ENCODE data around the gene SH3GLB1. TPM values are rescaled to one million over a fixed set of nuclear protein-coding genes. Genes with fewer than 3 reads are reported as not detected.

The SH3GLB1 gene
- total and polyA plus RNA-seq, 3 donors from 2014 or later: 58.9 to 242 (median 72.4) TPM

- Histone ChIP-seq H3K4me3 (no peak overlapping the region), H3K36me3 (ENCODE audit: low read depth, missing control alignments) (no peaks in the 10 kb centered on the region), H3K27me3 (no peaks in the 10 kb centered on the region), H3K9me3 (no peaks in the 10 kb centered on the region), H3K27ac (no peak overlapping the region), H3K4me1 (no peaks in the 10 kb centered on the region)
- WGBS, 2 donors: 91 to 92% methylated on average over 1 of the region's 1 CpG
- intact Hi-C loops (cut with DNase I; ENCODE audit: low total_unique reads): no loop called here
- no peak for TF ChIP-seq CTCF (IDR thresholded peaks at IDR 0.05)
- TF ChIP-seq POLR2A (IDR thresholded peaks at IDR 0.05): no peak
- DNase-seq: no peak
Measured at GRCh38 chr1:86750076-86750475, 45.7 kb downstream of the SH3GLB1 start.

GRCh38 chr1:86750530-86750929 lies 46.2 kb downstream of the SH3GLB1 start:
- Histone ChIP-seq H3K9me3 (no peaks in the 10 kb centered on the region), H3K4me1 (no peaks in the 10 kb centered on the region), H3K36me3 (ENCODE audit: low read depth, missing control alignments) (no peaks in the 10 kb centered on the region), H3K4me3 (no peak overlapping the region), H3K27ac (no peak overlapping the region), H3K27me3 (no peaks in the 10 kb centered on the region)
- intact Hi-C loops (cut with DNase I; ENCODE audit: low total_unique reads): no loop called here
- DNase-seq: no peak
- TF ChIP-seq CTCF (IDR thresholded peaks at IDR 0.05) (no peak), POLR2A (IDR thresholded peaks at IDR 0.05) (no peak)
- WGBS, 2 donors: 89 to 94% methylated on average over 5 of the region's 5 CpGs

GRCh38 chr1:86751923-86752322 lies 47.5 kb downstream of the SH3GLB1 start:
- intact Hi-C loops (cut with DNase I; ENCODE audit: low total_unique reads): no loop called here
- Histone ChIP-seq H3K27ac (no peak overlapping the region), H3K36me3 (ENCODE audit: low read depth, missing control alignments) (no peaks in the 10 kb centered on the region), H3K4me1 (no peaks in the 10 kb centered on the region), H3K4me3 (no peak overlapping the region), H3K9me3 (no peaks in the 10 kb centered on the region), H3K27me3 (no peaks in the 10 kb centered on the region)
- 83 to 90% methylated on average over 6 of the region's 6 CpGs for WGBS, 2 donors
- TF ChIP-seq CTCF (IDR thresholded peaks at IDR 0.05) (no peak), POLR2A (IDR thresholded peaks at IDR 0.05) (no peak)
- no peak for DNase-seq

GRCh38 chr1:86753700-86754099 lies 49.3 kb downstream of the SH3GLB1 start:
- intact Hi-C loops (cut with DNase I; ENCODE audit: low total_unique reads): no loop called here
- no peaks in the 10 kb centered on the region for H3K9me3 ChIP-seq
- no peak overlapping the region for H3K27ac ChIP-seq
- DNase-seq: no peak
- H3K27me3 ChIP-seq: no peaks in the 10 kb centered on the region
- no peaks in the 10 kb centered on the region for H3K36me3 ChIP-seq (ENCODE audit: low read depth, missing control alignments)
- H3K4me3 ChIP-seq: no peak overlapping the region
- TF ChIP-seq CTCF (IDR thresholded peaks at IDR 0.05): no peak
- no peak for TF ChIP-seq POLR2A (IDR thresholded peaks at IDR 0.05)
- no peaks in the 10 kb centered on the region for H3K4me1 ChIP-seq

- no peak for DNase-seq
- 78 to 80% methylated on average over 4 of the region's 4 CpGs for WGBS, 2 donors
- intact Hi-C loops (cut with DNase I; ENCODE audit: low total_unique reads): no loop called here
- Histone ChIP-seq H3K4me1 (no peaks in the 10 kb centered on the region), H3K4me3 (no peak overlapping the region), H3K36me3 (ENCODE audit: low read depth, missing control alignments) (no peaks in the 10 kb centered on the region), H3K27ac (no peak overlapping the region), H3K27me3 (no peaks in the 10 kb centered on the region), H3K9me3 (no peaks in the 10 kb centered on the region)
- no peak for TF ChIP-seq POLR2A (IDR thresholded peaks at IDR 0.05)
- no peak for TF ChIP-seq CTCF (IDR thresholded peaks at IDR 0.05)
Measured at GRCh38 chr1:86754265-86754974, 50.0 kb downstream of the SH3GLB1 start.
